Suprapubic skin (tissue), 4 donors: Measurements from ENCODE around the gene KRTAP10-9.
"Not testable (repeated sequence)": the region's sequence is repeated elsewhere in the genome, so short reads cannot be mapped to it uniquely, and the experiment has no call there.

Experiments used
- CTCF ChIP-seq, 2 donors: fragments of 200-600 bp in 1 of 2; fragments of 450-650 bp in 1 of 2; sonication (generic) in 1 of 2; IDR thresholded peaks; one replicate each; pipeline ENCODE4 v1.5.1; 2016 to 2019; ENCODE audit warnings: antibody characterized with exemption in 2 of 2, mild to moderate bottlenecking in 1 of 2, moderate library complexity in 1 of 2
- POLR2A ChIP-seq, 2 donors: fragments of 450-650 bp; IDR thresholded peaks; one replicate each; pipeline ENCODE4 v1.6.1; 2017; ENCODE audit warnings: antibody characterized with exemption in 2 of 2, mild to moderate bottlenecking in 2 of 2, moderate library complexity in 2 of 2
- POLR2AphosphoS5 ChIP-seq, 3 donors: sonication (generic); formaldehyde crosslinking; IDR thresholded peaks; one replicate each; pipeline ENCODE4 v1.6.1; 2017; ENCODE audit warnings: antibody characterized with exemption in 3 of 3

- not testable (repeated sequence) for TF ChIP-seq CTCF, POLR2AphosphoS5, POLR2A (IDR thresholded peaks at IDR 0.05)
Measured at GRCh38 chr21:44627831-44628233, 939 bp downstream of the KRTAP10-9 start.
